Measurements from ENCODE around the gene FBXW5. TPM values are rescaled to one million over a fixed set of nuclear protein-coding genes. Genes with fewer than 3 reads are reported as not detected.
A peak's percentile ranks its signal among the peaks of the same experiment; 100 is the strongest.

FBXW5 gene
- total RNA-seq, 4 donors from 2014 or later: 329 to 469 (median 435) TPM

DNA sequence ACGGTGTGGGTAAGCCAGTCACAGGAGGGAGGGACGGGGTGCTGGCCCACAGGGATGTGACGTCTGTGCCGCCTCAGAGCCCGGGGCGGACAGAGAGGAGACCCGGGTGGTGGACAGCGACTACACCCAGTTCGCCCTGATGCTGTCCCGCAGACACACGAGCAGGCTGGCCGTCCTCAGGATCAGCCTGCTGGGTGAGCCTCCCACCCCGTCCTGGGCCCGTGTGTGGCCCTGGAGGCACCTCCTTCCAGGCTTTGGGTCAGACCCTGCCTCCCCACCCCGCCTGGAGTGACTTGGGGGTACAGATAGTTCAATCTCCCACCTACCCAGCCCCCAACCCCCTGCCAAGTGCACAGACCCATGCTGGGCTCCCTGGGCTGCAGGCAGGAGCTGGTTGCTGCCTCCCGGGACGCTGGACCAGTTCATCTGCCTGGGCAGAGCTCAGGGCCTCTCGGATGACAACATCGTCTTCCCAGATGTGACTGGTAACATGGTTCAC lies 9.3 kb upstream of the FBXW5 start:
- no peaks in the 10 kb centered on the region for H3K27me3 ChIP-seq
- no peak overlapping the region for H3K27ac ChIP-seq
- ATAC-seq (no peak), DNase-seq (no peak)
- no peaks in the 10 kb centered on the region for H3K36me3 ChIP-seq
- H3K9me3 ChIP-seq: no peaks in the 10 kb centered on the region
- H3K4me1 ChIP-seq: peaks cover 0 to 14% of the 10 kb centered on the region in 2 donors
- intact Hi-C loops (cut with DNase I; ENCODE audit: low total_unique reads): no loop called here
- in situ Hi-C loops (cut with MboI; ENCODE audit: low sequenced_read_pairs in 4 of 4): no loop called here
- TF ChIP-seq, protein P1, sequence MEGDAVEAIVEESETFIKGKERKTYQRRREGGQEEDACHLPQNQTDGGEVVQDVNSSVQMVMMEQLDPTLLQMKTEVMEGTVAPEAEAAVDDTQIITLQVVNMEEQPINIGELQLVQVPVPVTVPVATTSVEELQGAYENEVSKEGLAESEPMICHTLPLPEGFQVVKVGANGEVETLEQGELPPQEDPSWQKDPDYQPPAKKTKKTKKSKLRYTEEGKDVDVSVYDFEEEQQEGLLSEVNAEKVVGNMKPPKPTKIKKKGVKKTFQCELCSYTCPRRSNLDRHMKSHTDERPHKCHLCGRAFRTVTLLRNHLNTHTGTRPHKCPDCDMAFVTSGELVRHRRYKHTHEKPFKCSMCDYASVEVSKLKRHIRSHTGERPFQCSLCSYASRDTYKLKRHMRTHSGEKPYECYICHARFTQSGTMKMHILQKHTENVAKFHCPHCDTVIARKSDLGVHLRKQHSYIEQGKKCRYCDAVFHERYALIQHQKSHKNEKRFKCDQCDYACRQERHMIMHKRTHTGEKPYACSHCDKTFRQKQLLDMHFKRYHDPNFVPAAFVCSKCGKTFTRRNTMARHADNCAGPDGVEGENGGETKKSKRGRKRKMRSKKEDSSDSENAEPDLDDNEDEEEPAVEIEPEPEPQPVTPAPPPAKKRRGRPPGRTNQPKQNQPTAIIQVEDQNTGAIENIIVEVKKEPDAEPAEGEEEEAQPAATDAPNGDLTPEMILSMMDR (IDR thresholded peaks at IDR 0.05 in 4 of 5, conservative IDR thresholded peaks at IDR 0.05 in 1 of 5): no peak
- no peak for TF ChIP-seq POLR2A (IDR thresholded peaks at IDR 0.05)
- no peak overlapping the region for H3K4me3 ChIP-seq

DNA sequence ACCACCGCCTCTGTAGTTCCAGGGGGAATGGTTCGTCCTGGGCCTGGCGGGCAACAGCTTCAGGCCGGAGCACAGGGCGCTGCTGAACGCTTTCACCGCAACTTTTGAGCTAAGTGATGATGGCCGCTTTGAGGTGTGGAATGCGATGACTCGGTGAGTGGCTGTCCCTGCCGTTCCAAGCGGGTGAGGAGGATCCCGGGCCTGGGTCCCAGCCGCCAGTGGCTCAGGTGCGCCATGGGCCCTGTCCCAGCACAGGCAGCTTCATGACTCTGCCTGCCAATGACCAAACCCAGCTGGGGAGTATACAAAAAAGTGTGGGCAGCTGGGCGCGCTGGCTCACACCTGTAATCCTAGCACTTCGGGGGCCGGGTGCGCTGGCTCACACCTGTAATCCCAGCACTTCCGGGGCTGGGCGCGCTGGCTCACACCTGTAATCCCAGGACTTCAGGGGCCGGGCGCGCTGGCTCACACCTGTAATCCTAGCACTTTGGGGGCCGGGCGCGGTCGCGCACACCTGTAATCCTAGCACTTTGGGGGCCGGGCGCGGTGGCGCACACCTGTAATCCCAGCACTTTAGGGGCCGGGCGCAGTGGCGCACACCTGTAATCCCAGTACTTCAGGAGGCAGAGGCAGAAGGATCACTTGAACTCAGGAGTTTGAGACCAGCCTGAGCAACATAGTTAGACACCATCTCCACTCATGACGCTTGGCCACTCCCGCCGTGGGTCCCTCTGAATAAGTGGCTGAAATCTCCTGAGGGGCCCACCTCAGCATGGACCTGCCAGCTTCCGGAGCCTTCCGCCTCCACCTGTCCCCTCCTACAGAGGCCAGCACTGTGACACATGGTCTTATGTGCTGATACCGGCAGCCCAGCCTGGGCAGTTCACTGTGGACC lies 8.6 kb upstream of the FBXW5 start:
- Histone ChIP-seq H3K4me3 (no peak overlapping the region), H3K27ac (no peak overlapping the region), H3K36me3 (no peaks in the 10 kb centered on the region), H3K9me3 (no peaks in the 10 kb centered on the region), H3K4me1 (peaks cover 0 to 14% of the 10 kb centered on the region in 2 donors), H3K27me3 (no peaks in the 10 kb centered on the region)
- intact Hi-C loops (cut with DNase I; ENCODE audit: low total_unique reads): no loop called here
- DNase-seq (no peak), ATAC-seq (no peak)
- TF ChIP-seq POLR2A (IDR thresholded peaks at IDR 0.05): no peak
- TF ChIP-seq, protein P1 (IDR thresholded peaks at IDR 0.05 in 4 of 5, conservative IDR thresholded peaks at IDR 0.05 in 1 of 5): no peak
- in situ Hi-C loops (cut with MboI; ENCODE audit: low sequenced_read_pairs in 4 of 4): no loop called here

DNA sequence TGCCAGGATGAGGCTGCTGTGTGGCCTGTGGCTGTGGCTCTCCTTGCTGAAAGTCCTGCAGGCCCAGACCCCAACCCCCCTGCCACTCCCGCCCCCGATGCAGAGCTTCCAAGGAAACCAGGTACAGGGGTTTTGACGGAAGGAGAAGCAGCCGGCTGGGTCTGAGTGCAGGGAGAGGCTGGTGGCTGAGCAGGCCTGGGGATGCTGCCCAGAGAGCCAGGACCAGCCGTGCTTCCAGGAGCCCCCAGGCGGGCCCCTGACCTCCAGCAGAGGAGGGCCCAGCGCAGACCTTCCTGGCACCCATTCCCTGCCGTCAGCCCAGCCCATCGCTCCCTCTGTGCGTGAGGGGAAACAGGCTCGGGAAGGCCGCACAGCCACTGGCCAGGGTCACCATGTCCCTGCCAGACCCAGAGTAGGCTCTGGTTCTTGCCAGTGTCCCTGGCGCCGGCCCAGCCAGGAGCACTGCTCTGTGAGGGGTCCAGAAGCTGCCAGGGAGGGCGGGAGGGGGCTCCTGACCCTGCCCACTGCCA lies 7.8 kb upstream of the FBXW5 start:
- Histone ChIP-seq H3K4me1 (peaks cover 4 to 16% of the 10 kb centered on the region in 2 donors), H3K27ac (no peak overlapping the region), H3K4me3 (no peak overlapping the region), H3K9me3 (no peaks in the 10 kb centered on the region), H3K27me3 (no peaks in the 10 kb centered on the region), H3K36me3 (no peaks in the 10 kb centered on the region)
- intact Hi-C loops (cut with DNase I; ENCODE audit: low total_unique reads): no loop called here
- in situ Hi-C loops (cut with MboI; ENCODE audit: low sequenced_read_pairs in 4 of 4): no loop called here
- no peak for DNase-seq
- no peak for ATAC-seq
- TF ChIP-seq, protein P1 (IDR thresholded peaks at IDR 0.05 in 4 of 5, conservative IDR thresholded peaks at IDR 0.05 in 1 of 5): no peak
- no peak for TF ChIP-seq POLR2A (IDR thresholded peaks at IDR 0.05)

DNA sequence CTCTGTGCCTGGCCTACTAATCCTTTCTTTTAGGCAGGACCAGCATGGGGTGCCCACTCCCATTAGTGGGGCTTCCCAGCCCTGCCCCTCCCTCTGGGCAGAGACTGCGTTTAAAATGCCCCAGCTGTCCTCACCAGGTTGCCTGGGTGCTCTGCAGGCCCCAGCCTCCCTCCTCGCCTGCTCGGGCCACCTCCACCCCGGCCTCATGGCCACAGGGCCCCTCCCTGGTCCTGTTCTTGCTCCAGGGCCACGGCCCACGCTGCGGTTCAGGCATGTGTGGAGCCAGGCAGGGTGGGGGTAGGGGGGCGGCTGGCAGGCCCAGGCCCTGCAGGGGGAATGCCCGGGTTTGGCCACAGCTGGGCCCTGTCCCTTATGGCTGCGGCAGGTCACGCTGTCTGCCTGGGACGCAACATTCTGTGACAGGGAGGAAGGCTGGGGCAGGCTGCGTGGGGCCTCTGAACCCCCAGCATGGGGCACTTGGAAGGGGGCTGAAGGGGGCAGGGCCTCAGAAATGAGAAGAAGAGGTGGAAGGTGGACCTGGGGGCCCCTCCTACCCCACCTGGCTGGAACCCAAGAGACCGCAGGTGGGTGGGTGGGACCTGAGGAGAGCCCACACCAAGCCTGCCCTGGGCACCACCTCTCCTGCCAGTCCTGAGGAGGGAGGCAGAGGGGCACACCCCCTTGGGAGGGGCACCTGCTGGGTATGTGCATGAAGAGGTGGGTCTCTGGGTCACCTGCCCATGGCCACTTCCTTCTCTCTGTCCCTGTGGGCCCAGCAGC lies 7.2 kb upstream of the FBXW5 start, which contains the start of gene LCN12:
LCN12 (plus strand) TSS at position 733 of the 780 bp plus-strand sequence. CDS start 55 bp downstream, outside the sequence.
- Histone ChIP-seq H3K27me3 (no peaks in the 10 kb centered on the region), H3K9me3 (no peaks in the 10 kb centered on the region), H3K27ac (peak within 1 kb of the TSS in 2 of 4 donors; percentile 89 to 91), H3K4me1 (peaks cover 6 to 22% of the 10 kb centered on the region in 2 donors), H3K36me3 (no peaks in the 10 kb centered on the region), H3K4me3 (no peak within 1 kb of the TSS)
- in situ Hi-C loops (cut with MboI; ENCODE audit: low sequenced_read_pairs in 4 of 4): no loop called here
- DNase-seq: no peak
- no peak for ATAC-seq
- intact Hi-C loops (cut with DNase I; ENCODE audit: low total_unique reads): loop anchor here (2.0 kb wide), 2 partner anchors 41 to 65 kb away; partner anchors contain the start of genes PAXX and TRAF2
- TF ChIP-seq POLR2A (IDR thresholded peaks at IDR 0.05): no peak
- TF ChIP-seq, protein P1 (IDR thresholded peaks at IDR 0.05 in 4 of 5, conservative IDR thresholded peaks at IDR 0.05 in 1 of 5): no peak
